Mucosa of descending colon (tissue), 3 donors: ENCODE data around the gene ZBTB45. TPM values are rescaled to one million over a fixed set of nuclear protein-coding genes. Genes with fewer than 3 reads are reported as not detected.

Source experiments
- ATAC-seq: fragments of 200-7000 bp; cut with Tn5 transposase; one replicate; pipeline ENCODE4 v1.9.1; 2020; ENCODE audit warnings: mild to moderate bottlenecking, moderate library complexity
- DNase-seq, 3 donors: peaks; one replicate each; pipeline ENCODE4 v3.0.0-alpha.2; 2020
- H3K36me3 ChIP-seq: fragments of 200-600 bp; one replicate; pipeline ENCODE4 v1.8.0; 2021; ENCODE audit warnings: low read depth, mild to moderate bottlenecking
- H3K4me1 ChIP-seq: fragments of 200-600 bp; one replicate; pipeline ENCODE4 v1.8.0; 2021; ENCODE audit warnings: low read depth, mild to moderate bottlenecking
- H3K4me3 ChIP-seq: fragments of 200-600 bp; one replicate; pipeline ENCODE4 v1.8.0; 2021; ENCODE audit warnings: mild to moderate bottlenecking
- H3K9me3 ChIP-seq: fragments of 200-600 bp; one replicate; pipeline ENCODE4 v1.8.0; 2021; ENCODE audit warnings: mild to moderate bottlenecking
- intact Hi-C, 2 donors: fragments of 100-400 bp; cut with DNase I in 1 of 2; cut with micrococcal nuclease in 1 of 2; formaldehyde crosslinking; loops; one replicate each; pipeline versions ENCODE4 v1.11.0 to v1.11.1; 2022; cut with DNase I, micrococcal nuclease
- total RNA-seq, 3 donors: library from RNA; stranded (reverse); fragmentation: NEBNext Ultra II Directional in 2 of 3; extraction: Animal tissue kit (Norgen Biotek cat#: 25700) in 2 of 3; gene quantifications; one replicate each; pipeline versions ENCODE4 v1.2.1 to v1.2.4, GENCODE V29; 2021 to 2023
- TF ChIP-seq, protein P1 (sequence below): fragments of 200-600 bp; IDR thresholded peaks from one replicate; pipeline ENCODE4 v1.8.0; 2022; ENCODE audit warnings: antibody characterized with exemption, mild to moderate bottlenecking
- donor health status: DM: no; HTN: no; CAD: no; lungs with moderate emphysema.
- donor health status: DM: no; HTN: no; CAD: no.
- donor health status: DM: no; HTN: yes; CAD: no.

Gene ZBTB45
- total RNA-seq, 3 donors from 2014 or later, result 12.1 to 16.7 (median 13.4) TPM

DNA sequence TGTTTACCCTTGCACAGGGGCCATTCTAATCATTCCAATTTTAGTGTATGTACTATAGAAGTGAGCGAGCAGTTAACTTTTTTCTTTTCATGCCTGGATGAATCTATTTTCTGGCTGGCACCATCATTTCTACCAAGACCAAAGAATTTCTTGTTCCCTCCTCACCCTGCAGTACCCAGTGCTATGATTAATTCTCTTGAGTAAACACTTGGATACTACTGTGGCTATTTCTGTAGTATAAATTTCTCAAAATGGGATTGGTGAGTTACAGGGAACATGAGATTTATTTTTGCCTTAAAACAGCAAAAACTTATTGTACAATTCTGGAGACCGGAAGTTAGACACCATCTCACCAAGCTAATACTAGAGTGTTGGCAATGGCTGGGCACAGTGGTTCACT, 35.8 kb downstream of the ZBTB45 start:
- TF ChIP-seq, protein P1, sequence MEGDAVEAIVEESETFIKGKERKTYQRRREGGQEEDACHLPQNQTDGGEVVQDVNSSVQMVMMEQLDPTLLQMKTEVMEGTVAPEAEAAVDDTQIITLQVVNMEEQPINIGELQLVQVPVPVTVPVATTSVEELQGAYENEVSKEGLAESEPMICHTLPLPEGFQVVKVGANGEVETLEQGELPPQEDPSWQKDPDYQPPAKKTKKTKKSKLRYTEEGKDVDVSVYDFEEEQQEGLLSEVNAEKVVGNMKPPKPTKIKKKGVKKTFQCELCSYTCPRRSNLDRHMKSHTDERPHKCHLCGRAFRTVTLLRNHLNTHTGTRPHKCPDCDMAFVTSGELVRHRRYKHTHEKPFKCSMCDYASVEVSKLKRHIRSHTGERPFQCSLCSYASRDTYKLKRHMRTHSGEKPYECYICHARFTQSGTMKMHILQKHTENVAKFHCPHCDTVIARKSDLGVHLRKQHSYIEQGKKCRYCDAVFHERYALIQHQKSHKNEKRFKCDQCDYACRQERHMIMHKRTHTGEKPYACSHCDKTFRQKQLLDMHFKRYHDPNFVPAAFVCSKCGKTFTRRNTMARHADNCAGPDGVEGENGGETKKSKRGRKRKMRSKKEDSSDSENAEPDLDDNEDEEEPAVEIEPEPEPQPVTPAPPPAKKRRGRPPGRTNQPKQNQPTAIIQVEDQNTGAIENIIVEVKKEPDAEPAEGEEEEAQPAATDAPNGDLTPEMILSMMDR, result no peak
- Histone ChIP-seq H3K4me1 (no peaks in the 10 kb centered on the region), H3K4me3 (no peak overlapping the region), H3K9me3 (no peaks in the 10 kb centered on the region), H3K36me3 (no peaks in the 10 kb centered on the region)
- no peak for ATAC-seq
- DNase-seq, result no peak
- intact Hi-C loops, result no loop called here

DNA sequence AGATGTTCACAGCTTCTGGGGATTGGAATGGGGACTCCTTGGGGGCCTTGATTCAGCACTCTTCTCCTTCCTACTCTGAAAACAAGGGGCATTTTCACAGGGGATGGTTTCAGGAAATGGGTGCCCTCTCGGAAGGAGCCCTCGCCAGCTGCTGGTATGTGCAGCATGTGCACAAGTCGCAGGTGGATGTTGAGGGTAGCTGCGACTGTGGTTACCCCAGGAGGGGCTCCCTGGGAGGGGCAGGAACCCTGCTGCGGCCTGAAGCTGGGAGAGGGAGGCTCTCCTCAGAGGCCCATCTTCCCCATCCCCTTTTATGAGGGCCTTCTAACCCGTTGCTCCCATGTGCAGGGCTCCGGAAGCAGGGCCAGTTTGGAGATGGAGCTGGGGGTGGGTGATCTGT, 37.2 kb downstream of the ZBTB45 start:
- TF ChIP-seq, protein P1, result no peak
- no peaks in the 10 kb centered on the region for H3K9me3 ChIP-seq
- DNase-seq (no peak), ATAC-seq (no peak)
- H3K36me3 ChIP-seq, result no peaks in the 10 kb centered on the region
- intact Hi-C loops, result no loop called here
- H3K4me3 ChIP-seq, result no peak overlapping the region
- H3K4me1 ChIP-seq, result no peaks in the 10 kb centered on the region

DNA sequence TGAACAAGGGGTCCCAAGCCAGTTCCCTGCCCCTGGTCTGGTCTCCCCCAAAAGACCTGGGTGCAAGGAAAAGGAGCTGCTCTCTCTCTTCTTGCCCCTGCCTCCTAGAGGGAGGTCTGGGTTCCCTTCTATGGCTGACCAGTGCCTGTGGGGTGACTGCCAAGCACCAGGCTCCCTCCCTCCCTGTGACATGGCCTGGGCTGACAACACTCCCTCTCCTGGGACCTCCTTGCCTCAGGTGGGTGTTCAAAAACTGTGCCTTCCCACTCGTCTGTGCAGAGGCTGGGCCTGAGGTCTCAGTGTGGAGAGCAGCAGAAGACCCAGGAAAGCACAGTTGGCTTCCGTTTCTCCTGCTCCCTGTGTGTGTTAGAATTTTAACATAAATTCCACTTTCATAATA, 38.8 kb downstream of the ZBTB45 start:
- Histone ChIP-seq H3K9me3 (no peaks in the 10 kb centered on the region), H3K4me1 (peaks cover 5% of the 10 kb centered on the region), H3K36me3 (no peaks in the 10 kb centered on the region), H3K4me3 (no peak overlapping the region)
- TF ChIP-seq, protein P1, result no peak
- DNase-seq (no peak), ATAC-seq (no peak)
- intact Hi-C loops, result no loop called here

DNA sequence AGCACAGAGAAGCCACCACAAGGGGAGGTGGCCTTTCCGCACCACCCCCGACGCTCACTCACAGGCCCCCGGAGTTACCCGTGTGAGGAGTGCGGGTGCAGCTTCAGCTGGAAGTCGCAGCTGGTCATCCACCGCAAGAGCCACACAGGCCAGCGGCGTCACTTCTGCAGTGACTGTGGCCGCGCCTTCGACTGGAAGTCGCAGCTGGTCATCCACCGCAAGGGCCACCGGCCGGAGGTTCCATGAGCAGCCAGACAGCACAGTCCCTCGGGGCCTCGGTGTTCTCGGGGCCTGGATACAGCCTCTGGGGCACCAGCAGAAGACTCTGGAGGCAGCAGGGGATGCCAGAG, 39.2 kb downstream of the ZBTB45 start:
- Histone ChIP-seq H3K4me3 (no peak overlapping the region), H3K9me3 (no peaks in the 10 kb centered on the region), H3K4me1 (peaks cover 5% of the 10 kb centered on the region), H3K36me3 (no peaks in the 10 kb centered on the region)
- no peak for DNase-seq
- ATAC-seq, result no peak
- TF ChIP-seq, protein P1, result no peak
- intact Hi-C loops, result no loop called here

DNA sequence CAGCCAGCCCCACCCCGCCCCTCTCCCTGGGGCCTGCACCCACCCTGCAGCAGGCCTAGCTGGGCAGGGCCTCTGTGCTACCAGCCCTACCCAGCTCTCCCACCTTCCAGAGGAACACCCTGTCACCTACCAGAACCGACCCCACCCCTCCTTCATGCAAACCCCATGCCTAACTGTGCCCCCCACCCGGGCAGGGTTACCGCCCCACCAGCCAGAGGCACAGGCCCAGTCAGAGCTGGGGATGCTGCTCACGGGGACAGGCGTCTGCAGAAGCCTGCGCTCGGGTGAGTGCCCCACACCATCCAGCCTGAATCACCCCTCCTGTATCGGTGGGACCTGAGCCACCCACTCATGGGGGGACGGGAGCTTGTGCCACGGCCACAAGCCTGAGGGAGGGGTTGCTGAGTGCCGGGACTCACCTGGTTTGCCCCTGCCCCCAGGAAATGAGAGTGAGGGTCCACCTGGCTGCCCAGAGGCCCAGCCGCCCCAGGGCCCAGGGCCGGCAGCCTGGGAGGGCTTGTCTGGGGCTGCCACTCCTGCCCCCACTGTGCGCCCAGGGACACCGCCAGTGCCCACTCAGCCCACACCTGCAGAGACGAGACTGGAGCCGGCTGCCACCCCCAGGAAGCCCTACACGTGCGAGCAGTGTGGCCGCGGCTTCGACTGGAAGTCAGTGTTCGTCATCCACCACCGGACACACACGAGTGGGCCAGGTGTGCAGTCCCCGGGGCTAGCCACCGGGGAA, 39.7 kb downstream of the ZBTB45 start:
- H3K4me1 ChIP-seq, result peaks cover 9% of the 10 kb centered on the region
- TF ChIP-seq, protein P1, result no peak
- H3K4me3 ChIP-seq, result no peak overlapping the region
- no peaks in the 10 kb centered on the region for H3K36me3 ChIP-seq
- DNase-seq (no peak), ATAC-seq (no peak)
- no peaks in the 10 kb centered on the region for H3K9me3 ChIP-seq
- intact Hi-C loops, result no loop called here

DNA sequence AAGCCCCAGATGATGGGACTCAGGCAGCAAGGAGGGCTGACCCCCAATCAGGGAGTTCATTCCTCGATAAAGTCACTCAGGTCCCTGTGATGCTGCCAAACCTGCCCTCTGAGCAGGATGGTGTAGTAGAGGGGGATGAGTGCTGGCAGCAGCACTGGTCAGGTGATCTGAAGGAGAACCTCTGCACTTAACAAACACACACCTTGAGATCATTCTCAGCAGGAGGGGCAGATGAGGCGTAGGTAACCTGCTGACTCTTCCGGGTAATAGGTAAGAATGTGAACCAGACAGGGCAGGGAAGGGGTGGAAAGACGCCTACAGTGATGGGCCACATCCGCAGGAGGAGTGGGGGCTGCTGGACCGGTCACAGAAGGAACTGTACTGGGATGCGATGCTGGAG, 40.3 kb downstream of the ZBTB45 start:
- DNase-seq (no peak), ATAC-seq (no peak)
- Histone ChIP-seq H3K4me1 (peaks cover 11% of the 10 kb centered on the region), H3K36me3 (no peaks in the 10 kb centered on the region), H3K4me3 (no peak overlapping the region), H3K9me3 (no peaks in the 10 kb centered on the region)
- TF ChIP-seq, protein P1, result no peak
- intact Hi-C loops, result no loop called here
